ENCODE measurements around the gene BMPR1B.

- TF ChIP-seq, protein P1, sequence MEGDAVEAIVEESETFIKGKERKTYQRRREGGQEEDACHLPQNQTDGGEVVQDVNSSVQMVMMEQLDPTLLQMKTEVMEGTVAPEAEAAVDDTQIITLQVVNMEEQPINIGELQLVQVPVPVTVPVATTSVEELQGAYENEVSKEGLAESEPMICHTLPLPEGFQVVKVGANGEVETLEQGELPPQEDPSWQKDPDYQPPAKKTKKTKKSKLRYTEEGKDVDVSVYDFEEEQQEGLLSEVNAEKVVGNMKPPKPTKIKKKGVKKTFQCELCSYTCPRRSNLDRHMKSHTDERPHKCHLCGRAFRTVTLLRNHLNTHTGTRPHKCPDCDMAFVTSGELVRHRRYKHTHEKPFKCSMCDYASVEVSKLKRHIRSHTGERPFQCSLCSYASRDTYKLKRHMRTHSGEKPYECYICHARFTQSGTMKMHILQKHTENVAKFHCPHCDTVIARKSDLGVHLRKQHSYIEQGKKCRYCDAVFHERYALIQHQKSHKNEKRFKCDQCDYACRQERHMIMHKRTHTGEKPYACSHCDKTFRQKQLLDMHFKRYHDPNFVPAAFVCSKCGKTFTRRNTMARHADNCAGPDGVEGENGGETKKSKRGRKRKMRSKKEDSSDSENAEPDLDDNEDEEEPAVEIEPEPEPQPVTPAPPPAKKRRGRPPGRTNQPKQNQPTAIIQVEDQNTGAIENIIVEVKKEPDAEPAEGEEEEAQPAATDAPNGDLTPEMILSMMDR (IDR thresholded peaks at IDR 0.05) = no peak
- no peak for TF ChIP-seq EZH2 (IDR thresholded peaks at IDR 0.05; ENCODE audit: borderline replicate concordance, insufficient read depth, low read depth, low read length, poor library complexity, severe bottlenecking)
Observed at GRCh38 chr4:95021099-95021498, 263.3 kb downstream of the BMPR1B start.
